WI38 (cell line): ENCODE results near the gene ALOX12.

Experiments
- H3K4me3 ChIP-seq: 2 replicates; pipeline ENCODE4 v1.5.1; 2011; ENCODE audit warnings: low read depth, mild to moderate bottlenecking, control low read depth, low read length
- TF ChIP-seq, protein P1 (sequence below): IDR thresholded peaks from 2 replicates; pipeline ENCODE4 v1.5.1; 2012; ENCODE audit warnings: low read depth, mild to moderate bottlenecking, control low read depth, low read length

ALOX12 gene

DNA sequence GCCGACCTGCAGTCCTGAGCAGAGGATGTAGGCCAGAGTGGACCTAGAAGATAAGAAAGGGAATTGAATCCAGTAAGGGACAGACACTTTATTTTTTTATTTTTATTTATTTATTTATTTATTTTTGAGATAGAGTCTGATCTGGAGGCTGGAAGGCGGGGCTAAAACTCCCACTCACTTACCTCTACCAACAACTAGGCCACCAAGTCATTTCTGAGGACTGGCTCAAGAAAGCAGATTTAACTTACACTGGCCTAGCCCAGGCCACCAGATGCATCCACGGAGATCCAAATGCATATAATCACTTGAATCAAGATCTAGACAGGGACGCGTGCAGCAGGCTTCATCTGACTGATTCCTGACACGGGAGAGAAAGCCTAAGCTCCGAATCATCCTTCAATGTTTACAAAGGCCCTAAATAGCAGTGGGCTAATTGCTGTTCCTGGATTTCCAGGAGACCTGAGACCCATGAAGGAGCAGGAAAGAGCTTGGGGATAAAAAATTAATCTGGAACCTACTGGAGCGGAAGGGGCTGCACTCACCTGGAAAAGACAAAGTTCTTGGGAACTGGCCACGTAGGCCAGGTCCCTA is 1.1 kb upstream of the ALOX12 start:
- TF ChIP-seq, protein P1, sequence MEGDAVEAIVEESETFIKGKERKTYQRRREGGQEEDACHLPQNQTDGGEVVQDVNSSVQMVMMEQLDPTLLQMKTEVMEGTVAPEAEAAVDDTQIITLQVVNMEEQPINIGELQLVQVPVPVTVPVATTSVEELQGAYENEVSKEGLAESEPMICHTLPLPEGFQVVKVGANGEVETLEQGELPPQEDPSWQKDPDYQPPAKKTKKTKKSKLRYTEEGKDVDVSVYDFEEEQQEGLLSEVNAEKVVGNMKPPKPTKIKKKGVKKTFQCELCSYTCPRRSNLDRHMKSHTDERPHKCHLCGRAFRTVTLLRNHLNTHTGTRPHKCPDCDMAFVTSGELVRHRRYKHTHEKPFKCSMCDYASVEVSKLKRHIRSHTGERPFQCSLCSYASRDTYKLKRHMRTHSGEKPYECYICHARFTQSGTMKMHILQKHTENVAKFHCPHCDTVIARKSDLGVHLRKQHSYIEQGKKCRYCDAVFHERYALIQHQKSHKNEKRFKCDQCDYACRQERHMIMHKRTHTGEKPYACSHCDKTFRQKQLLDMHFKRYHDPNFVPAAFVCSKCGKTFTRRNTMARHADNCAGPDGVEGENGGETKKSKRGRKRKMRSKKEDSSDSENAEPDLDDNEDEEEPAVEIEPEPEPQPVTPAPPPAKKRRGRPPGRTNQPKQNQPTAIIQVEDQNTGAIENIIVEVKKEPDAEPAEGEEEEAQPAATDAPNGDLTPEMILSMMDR: no peak
- no peak overlapping the region for H3K4me3 ChIP-seq

DNA sequence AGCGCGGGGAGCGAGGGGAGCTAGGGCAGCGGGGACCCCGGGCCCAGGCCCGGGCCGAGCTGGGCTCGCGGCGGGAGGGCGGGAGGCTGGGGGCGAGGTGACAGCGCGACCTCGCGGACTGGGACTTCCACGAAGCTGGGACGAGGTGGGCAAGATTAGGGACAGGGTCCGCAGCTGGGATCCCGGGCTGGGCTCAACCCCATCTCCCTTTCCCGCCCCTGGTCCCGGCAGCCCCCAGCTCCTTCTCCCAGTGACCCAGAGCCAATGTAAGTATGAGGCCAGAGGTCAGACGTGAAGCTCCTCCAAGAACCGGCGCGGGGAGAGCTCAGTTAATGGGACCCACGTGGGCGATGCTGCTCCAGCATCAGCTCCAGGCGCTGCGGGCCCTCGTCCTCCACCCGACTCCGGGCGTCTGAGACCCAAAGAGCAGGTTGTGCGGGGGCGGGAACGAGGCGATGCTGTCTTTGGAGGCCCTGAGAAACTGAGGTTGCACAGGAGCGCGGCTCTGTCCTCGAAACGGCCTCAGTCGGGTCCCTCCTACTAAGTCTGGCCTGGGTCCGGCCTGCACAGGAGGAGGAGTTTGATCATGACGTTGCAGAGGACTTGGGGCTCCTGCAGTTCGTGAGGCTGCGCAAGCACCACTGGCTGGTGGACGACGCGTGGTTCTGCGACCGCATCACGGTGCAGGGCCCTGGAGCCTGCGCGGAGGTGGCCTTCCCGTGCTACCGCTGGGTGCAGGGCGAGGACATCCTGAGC is 585 bp downstream of the ALOX12 start:
- TF ChIP-seq, protein P1: no peak
- no peak overlapping the region for H3K4me3 ChIP-seq

DNA sequence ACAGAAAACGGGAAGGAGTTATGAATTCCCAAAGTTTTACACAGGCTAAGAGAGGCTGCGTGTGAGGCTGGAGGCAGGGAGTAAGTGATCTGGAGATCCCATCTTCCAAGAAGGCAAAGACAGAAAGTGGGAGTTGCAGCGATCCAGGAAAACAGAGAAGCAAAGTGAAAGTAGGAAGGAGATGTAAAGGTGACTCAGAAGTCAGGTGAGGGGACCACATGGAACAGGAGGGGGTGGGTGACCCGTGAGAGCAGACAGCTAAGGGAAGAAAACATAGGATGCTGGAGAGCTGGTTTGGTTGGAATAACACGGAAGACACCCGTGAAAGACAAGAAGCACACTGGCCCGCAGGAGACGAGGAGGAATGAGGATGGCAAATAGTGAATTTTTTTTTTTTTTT is 1.3 kb downstream of the ALOX12 start:
- no peak overlapping the region for H3K4me3 ChIP-seq
- TF ChIP-seq, protein P1: no peak

DNA sequence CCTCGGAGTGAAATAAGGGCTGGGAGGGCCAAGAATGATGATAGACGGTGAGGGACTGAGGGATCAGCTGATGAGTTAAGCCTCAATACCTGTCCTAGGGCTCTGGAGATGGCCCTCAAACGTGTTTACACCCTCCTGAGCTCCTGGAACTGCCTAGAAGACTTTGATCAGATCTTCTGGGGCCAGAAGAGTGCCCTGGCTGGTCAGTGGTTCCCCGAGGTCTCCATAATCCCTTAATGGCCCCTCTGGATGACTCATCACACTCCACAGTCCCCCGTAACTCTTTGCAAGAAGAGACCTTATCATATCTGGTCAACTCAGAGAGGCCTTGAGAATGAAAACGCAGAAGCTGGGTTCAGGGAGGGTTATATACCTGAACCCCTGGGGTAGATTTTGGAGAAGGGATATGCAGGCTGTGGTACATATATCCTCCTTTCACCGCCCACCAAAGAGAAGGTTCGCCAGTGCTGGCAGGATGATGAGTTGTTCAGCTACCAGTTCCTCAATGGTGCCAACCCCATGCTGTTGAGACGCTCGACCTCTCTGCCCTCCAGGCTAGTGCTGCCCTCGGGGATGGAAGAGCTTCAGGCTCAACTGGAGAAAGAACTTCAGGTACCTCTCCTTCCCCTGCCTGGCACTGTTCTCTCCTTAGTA is 3.1 kb downstream of the ALOX12 start:
- TF ChIP-seq, protein P1: no peak
- no peak overlapping the region for H3K4me3 ChIP-seq

DNA sequence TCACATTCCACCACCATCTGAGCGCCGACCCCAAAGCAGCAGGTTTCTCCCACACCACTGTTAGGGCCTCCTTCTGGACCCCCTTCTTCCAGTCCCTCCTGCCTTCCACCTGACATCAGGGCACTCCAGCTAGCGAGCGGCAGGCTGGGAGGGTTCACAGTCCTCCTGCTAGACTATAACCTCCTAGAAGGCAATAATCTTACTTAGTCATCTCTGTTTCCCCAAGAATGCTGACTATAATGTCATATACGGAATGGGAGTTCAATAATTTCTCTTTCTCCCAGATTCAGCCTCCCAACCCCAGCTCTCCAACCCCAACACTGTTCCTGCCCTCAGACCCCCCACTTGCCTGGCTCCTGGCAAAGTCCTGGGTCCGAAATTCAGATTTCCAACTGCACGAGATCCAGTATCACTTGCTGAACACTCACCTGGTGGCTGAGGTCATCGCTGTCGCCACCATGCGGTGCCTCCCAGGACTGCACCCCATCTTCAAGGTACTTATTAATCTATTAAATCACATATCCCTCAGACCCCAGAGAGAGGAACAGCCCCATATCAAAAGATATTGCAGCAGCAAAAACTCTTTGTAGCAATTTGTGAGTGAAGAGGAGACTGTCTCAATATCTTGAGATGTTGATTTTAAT is 5.6 kb downstream of the ALOX12 start:
- TF ChIP-seq, protein P1: peak; percentile 61
- no peak overlapping the region for H3K4me3 ChIP-seq

DNA sequence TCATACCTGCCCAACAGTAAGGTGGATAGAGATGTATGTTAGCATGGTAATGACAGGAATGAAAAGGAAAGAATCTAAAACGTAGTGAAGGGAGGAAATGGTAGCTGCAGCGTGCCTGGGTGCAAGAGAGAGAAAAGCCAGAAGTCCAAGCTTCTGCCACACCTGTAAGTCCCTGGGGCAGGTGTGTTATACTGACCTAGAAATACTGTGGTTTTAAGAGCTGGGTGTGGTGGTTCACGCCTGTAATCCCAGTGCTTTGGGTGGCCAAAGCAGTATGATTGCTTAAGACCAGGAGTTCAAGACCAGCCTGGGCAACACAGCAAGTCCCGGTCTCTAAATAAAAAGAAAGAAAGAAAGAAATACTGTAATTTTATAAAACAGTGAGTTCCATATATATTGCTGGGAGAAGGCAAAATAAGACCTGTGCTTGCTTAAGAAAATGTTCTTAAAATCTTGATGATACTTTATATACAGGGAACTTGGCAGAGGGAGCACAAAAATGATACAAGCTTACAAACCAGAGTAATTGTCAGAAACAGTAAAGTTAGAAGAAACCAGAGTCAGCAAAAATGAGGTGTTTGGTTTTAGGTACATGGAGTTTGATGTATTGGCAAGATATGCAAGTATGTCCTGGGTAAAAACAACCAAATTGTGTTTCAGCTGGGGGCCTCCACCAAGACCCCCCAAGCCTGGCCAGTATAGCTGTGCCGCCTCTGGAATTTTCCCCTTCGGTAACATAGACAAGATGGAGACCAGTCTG is 6.6 kb downstream of the ALOX12 start:
- TF ChIP-seq, protein P1: no peak
- no peak overlapping the region for H3K4me3 ChIP-seq
